K562 (cell line): ENCODE results near the gene LIN28A. TPM values are rescaled to one million over a fixed set of nuclear protein-coding genes. Genes with fewer than 3 reads are reported as not detected.

ENCODE experiments used
- DPF2 ChIP-seq: fragments of 450-650 bp; IDR thresholded peaks from 2 replicates; pipeline ENCODE4 v1.6.1; 2016
- FOXJ2 ChIP-seq: fragments of 200-800 bp; sonication (Bioruptor generic); IDR thresholded peaks from 2 replicates; pipeline ENCODE4 v1.6.1; 2016; ENCODE audit warnings: missing genetic modification characterization, missing compliant biosample characterization
- GABPB1 ChIP-seq: sonication (generic); formaldehyde crosslinking; IDR thresholded peaks from 2 replicates; pipeline ENCODE4 v1.8.0; 2022; ENCODE audit warnings: mild to moderate bottlenecking, missing genetic modification reagents
- JUND ChIP-seq, 2 experiments: IDR thresholded peaks; 2 replicates in 1 of 2; 3 replicates in 1 of 2; pipeline ENCODE4 v1.6.1; 2011; ENCODE audit warnings: borderline replicate concordance in 2 of 2, low read depth in 2 of 2, low read length in 2 of 2, improper control_type of control experiment in 1 of 2, missing biosample characterization in 1 of 2, missing genetic modification characterization in 1 of 2, missing genetic modification reagents in 1 of 2
- KAT7 ChIP-seq: sonication (generic); formaldehyde crosslinking; IDR thresholded peaks from 2 replicates; pipeline ENCODE4 v1.8.0; 2022; ENCODE audit warnings: missing genetic modification reagents, mild to moderate bottlenecking, borderline replicate concordance
- MYC ChIP-seq, 2 experiments: fragments of 250-450 bp in 1 of 2; sonication (Bioruptor Pico) in 1 of 2; IDR thresholded peaks; 2 replicates each; pipeline versions ENCODE4 v1.5.1 to v1.6.1; 2012 to 2021; ENCODE audit warnings: low read depth in 2 of 2, borderline replicate concordance in 1 of 2, improper control_type of control experiment in 1 of 2, low read length in 1 of 2, mild to moderate bottlenecking in 1 of 2, moderate library complexity in 1 of 2
- NR2C2 ChIP-seq, 2 experiments: fragments of 200-800 bp in 1 of 2; sonication (Bioruptor generic) in 1 of 2; sonication (generic) in 1 of 2; formaldehyde crosslinking in 1 of 2; IDR thresholded peaks; 2 replicates each; pipeline versions ENCODE4 v1.6.1 to v1.8.0; 2016 to 2022; ENCODE audit warnings: mild to moderate bottlenecking in 1 of 2, missing compliant biosample characterization in 1 of 2, missing genetic modification characterization in 1 of 2, missing genetic modification reagents in 1 of 2
- PML ChIP-seq: IDR thresholded peaks from 2 replicates; pipeline ENCODE4 v1.6.1; 2012; ENCODE audit warnings: low read length, inconsistent platforms
- SIN3A ChIP-seq, 2 experiments: fragments of 150-350 bp in 1 of 2; IDR thresholded peaks; 2 replicates each; pipeline ENCODE4 v1.6.1; 2011 to 2016; ENCODE audit warnings: borderline replicate concordance in 2 of 2, low read depth in 2 of 2, low read length in 2 of 2, mild to moderate bottlenecking in 2 of 2, moderate library complexity in 2 of 2; ENCODE audit not compliant: control insufficient read depth in 1 of 2
- SMARCE1 ChIP-seq: fragments of 450-650 bp; IDR thresholded peaks from 2 replicates; pipeline ENCODE4 v1.7.1; 2016; ENCODE audit warnings: mild to moderate bottlenecking
- SRSF3 ChIP-seq: fragments of 200-400 bp; formaldehyde crosslinking; IDR thresholded peaks from 2 replicates; pipeline ENCODE4 v1.6.1; 2016; ENCODE audit warnings: mild to moderate bottlenecking, low read length, moderate library complexity; ENCODE audit not compliant: insufficient read depth
- STAT5A ChIP-seq: IDR thresholded peaks from 2 replicates; pipeline ENCODE4 v1.6.1; 2012; ENCODE audit warnings: low read length, inconsistent platforms, borderline replicate concordance
- ZFP36 ChIP-seq: fragments of 150-350 bp; IDR thresholded peaks from 2 replicates; pipeline ENCODE4 v1.6.1; 2018; ENCODE audit warnings: low read length, low read depth; ENCODE audit not compliant: partially characterized antibody
- ZNF444 ChIP-seq: fragments of 250-450 bp; sonication (Bioruptor Pico); IDR thresholded peaks from 2 replicates; pipeline ENCODE4 v1.4.0; 2020; ENCODE audit warnings: mild to moderate bottlenecking, moderate library complexity
- polyA plus RNA-seq, 8 experiments: library from polyadenylated mRNA; depleted of rRNA in 4 of 8; stranded (reverse) in 5 of 8; unstranded in 3 of 8; fragments of >200 nt; fragmentation: Nextera tagmentation in 2 of 8; fragmentation: Illumina TruSeq in 1 of 8; extraction: Ambion mirVana in 2 of 8; extraction: Trizol in 1 of 8; gene quantifications; 2 replicates each; pipeline versions ENCODE4 v1.2.1 to v1.2.3, GENCODE V29; 2011 to 2014; ENCODE audit warnings: inconsistent platforms in 1 of 8, missing spikeins in 1 of 8
- total RNA-seq, 7 experiments: library from RNA; depleted of rRNA in 6 of 7; stranded (reverse); fragments of >200 nt in 6 of 7; fragmentation: Illumina TruSeq in 2 of 7; extraction: Trizol in 2 of 7; gene quantifications; 2 replicates each; pipeline versions ENCODE4 v1.2.1 to v1.2.3, GENCODE V29; 2011 to 2021; ENCODE audit warnings: low replicate concordance in 1 of 7
- TF ChIP-seq, protein P1 (sequence below): fragments of 250-450 bp; sonication (Bioruptor Pico); IDR thresholded peaks from 2 replicates; pipeline ENCODE4 v1.5.0; 2021; ENCODE audit warnings: mild to moderate bottlenecking, moderate library complexity
- TF ChIP-seq, protein P2 (sequence below): fragments of 250-450 bp; sonication (Bioruptor Pico); IDR thresholded peaks from 2 replicates; pipeline ENCODE4 v1.5.1; 2021; ENCODE audit warnings: mild to moderate bottlenecking
- TF ChIP-seq, protein P3 (sequence below), 2 experiments: fragments of 450-650 bp; IDR thresholded peaks; 2 replicates each; pipeline ENCODE4 v1.6.1; 2016

Gene LIN28A
- total and polyA plus RNA-seq, 9 of the 15 experiments (the other 6 are each of a cell fraction or from before 2014, with no cell fraction given): 0.80 to 5.4 (median 3.9) TPM

DNA sequence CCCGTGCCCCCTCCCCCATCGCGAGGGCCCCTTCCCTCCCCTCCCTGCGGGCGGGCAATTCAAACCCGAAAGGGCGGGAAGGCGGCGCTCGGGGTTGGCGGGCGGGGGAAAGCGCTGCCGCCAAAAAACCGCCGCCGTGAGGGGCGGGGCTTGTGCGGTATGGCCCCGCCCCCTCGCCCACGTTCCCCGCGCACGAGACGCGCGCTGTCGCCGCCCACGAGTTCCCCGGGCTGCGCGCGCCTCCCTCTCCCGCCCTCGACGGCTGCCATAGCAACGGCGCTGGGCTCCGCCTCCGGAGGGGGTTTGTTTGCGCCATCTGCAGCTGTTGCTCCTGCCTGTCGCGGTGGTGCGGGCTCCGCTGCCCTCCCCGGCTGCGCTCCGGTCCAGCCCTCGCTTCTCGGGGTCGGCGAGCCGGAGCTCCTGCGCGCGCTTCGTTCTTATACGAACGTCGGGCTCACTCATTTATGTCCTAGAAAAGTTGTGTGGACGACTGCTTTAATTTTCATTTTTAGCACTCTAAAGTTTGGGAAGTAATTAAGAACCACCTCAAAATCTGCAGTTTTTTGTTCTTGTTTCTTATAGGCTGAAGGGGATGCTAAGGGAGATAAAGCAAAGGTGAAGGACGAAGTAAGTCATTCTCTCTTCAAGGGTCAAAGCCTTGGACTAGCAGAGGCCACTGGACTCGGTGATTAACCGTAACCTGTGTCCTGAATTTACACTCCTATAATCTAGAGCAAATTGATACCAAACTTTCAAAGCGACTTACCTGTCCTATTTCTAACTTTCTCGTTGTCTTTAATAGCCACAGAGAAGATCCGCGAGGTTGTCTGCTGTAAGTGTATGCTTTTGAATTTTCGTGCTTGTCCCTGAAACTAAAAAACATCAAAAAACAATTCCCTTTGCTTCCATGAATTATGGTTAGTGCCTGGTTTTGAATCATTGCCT is 62.6 kb downstream of the LIN28A start (continued):
- TF ChIP-seq, protein P1, sequence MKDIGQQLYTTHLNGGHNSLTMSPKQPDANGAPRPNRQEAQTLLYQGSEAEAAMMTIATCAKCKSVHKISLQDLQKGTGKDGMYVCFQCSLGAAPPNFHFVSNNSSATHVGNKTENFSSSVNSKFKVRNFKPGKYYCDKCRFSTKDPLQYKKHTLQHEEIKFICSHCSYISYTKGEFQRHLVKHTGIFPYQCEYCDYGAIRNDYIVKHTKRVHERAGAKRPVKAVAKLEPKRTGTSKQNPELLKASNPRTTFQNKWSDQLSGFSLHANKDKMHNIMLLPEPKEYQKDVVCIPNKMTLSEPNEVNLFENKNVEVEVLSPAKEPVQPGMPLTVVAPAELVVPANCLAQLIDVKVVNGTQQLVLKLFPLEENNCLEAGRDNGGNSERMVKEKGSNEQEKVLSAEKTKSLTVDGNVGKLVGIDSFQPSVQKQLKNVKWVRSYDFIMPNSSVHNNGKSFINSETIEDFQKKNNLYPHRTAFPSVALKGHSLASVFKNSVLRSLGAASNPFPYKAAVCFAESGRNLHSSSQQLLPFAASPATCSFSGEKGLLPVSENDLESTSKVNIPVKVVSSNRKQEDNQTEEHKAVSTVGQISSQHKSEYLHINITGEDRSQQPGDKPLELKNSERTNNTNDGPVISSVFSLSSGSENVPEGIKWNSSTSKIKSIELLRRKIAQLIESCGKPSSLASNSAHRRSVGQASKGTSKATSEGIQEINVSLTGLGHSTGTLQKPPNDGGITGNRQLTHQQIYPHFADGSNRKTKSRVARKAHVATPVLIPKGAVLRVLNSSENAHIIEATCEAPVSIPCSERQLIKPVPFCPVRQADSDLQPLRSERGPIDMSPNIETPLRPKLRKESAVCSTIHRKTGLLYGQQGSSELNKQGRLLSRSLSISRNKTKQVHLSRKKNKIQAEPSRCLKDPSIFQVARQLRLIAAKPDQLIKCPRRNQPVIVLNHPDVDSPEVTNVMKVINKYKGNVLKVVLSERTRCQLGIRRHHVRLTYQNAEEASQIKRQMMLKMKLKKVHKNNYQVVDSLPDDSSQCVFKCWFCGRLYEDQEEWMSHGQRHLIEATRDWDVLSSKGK (CRISPR knock-in tag): 0 out of 2 replicates have a peak, but pooled peaks have one; percentile 55
- TF ChIP-seq GABPB1 (peak; percentile 60; the same call in 1 of the 2 replicates), KAT7 (CRISPR knock-in tag) (no peak), SIN3A (IDR thresholded peaks at IDR 0.05; ENCODE audit: borderline replicate concordance in 2 of 2, control insufficient read depth in 1 of 2, low read depth in 2 of 2, low read length in 2 of 2) (peak; percentile 99), DPF2 (0 out of 2 replicates have a peak, but pooled peaks have one; percentile 18), JUND (IDR thresholded peaks at IDR 0.05; ENCODE audit: borderline replicate concordance, low read depth, low read length) (peak; percentile 46; the same call in 1 of the 2 replicates), JUND (tag; IDR thresholded peaks at IDR 0.05; ENCODE audit: borderline replicate concordance, low read depth, low read length) (no peak; the same call in 2 of the 3 replicates), SRSF3 (no peak), NR2C2 (CRISPR knock-in tag; IDR thresholded peaks at IDR 0.05) (no peak), NR2C2 (tag; IDR thresholded peaks at IDR 0.05) (no peak; the same call in 1 of the 2 replicates), ZFP36 (peak; percentile 18), SMARCE1 (no peak), STAT5A (no peak), MYC (IDR thresholded peaks at IDR 0.05; ENCODE audit: low read depth, low read length) (peak; percentile 94), MYC (CRISPR knock-in tag; IDR thresholded peaks at IDR 0.05; ENCODE audit: borderline replicate concordance, low read depth) (no peak; the same call in 1 of the 2 replicates), PML (no peak), FOXJ2 (tag) (peak; percentile 50; the same call in 1 of the 2 replicates), ZNF444 (no peak)
- TF ChIP-seq, protein P2, sequence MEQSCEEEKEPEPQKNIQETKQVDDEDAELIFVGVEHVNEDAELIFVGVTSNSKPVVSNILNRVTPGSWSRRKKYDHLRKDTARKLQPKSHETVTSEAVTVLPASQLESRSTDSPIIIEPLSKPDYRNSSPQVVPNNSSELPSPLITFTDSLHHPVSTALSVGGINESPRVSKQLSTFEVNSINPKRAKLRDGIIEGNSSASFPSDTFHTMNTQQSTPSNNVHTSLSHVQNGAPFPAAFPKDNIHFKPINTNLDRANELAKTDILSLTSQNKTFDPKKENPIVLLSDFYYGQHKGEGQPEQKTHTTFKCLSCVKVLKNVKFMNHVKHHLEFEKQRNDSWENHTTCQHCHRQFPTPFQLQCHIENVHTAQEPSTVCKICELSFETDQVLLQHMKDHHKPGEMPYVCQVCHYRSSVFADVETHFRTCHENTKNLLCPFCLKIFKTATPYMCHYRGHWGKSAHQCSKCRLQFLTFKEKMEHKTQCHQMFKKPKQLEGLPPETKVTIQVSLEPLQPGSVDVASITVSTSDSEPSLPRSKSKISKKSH (CRISPR knock-in tag): no peak
- TF ChIP-seq, protein P3, sequence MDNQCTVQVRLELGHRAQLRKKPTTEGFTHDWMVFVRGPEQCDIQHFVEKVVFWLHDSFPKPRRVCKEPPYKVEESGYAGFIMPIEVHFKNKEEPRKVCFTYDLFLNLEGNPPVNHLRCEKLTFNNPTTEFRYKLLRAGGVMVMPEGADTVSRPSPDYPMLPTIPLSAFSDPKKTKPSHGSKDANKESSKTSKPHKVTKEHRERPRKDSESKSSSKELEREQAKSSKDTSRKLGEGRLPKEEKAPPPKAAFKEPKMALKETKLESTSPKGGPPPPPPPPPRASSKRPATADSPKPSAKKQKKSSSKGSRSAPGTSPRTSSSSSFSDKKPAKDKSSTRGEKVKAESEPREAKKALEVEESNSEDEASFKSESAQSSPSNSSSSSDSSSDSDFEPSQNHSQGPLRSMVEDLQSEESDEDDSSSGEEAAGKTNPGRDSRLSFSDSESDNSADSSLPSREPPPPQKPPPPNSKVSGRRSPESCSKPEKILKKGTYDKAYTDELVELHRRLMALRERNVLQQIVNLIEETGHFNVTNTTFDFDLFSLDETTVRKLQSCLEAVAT (IDR thresholded peaks at IDR 0.05): peak in 1 of 2 experiments; percentile 57; a peak in 1 of 4 replicates
